HepG2 (cell line): ENCODE results near the gene HYAL2. TPM values are rescaled to one million over a fixed set of nuclear protein-coding genes. Genes with fewer than 3 reads are reported as not detected.
A peak's percentile ranks its signal among the peaks of the same experiment; 100 is the strongest.

Source experiments
- ARNTL ChIP-seq: sonication (generic); formaldehyde crosslinking; IDR thresholded peaks from 2 replicates; pipeline ENCODE4 v1.4.0; 2020; ENCODE audit warnings: mild to moderate bottlenecking, missing genetic modification reagents
- BCL6 ChIP-seq: IDR thresholded peaks from 2 replicates; pipeline ENCODE4 v1.6.1; 2016; ENCODE audit warnings: missing genetic modification reagents, missing compliant biosample characterization
- DMAP1 ChIP-seq: IDR thresholded peaks from 2 replicates; pipeline ENCODE4 v1.6.1; 2016
- ELF1 ChIP-seq: sonication (generic); formaldehyde crosslinking; IDR thresholded peaks from 2 replicates; pipeline ENCODE4 v1.4.0; 2020; ENCODE audit warnings: missing genetic modification reagents
- HDAC1 ChIP-seq: sonication (generic); formaldehyde crosslinking; IDR thresholded peaks from 2 replicates; pipeline ENCODE4 v1.5.1; 2020; ENCODE audit warnings: mild to moderate bottlenecking, missing genetic modification reagents
- NONO ChIP-seq, 2 experiments: fragments of 450-650 bp in 1 of 2; sonication (generic) in 1 of 2; formaldehyde crosslinking in 1 of 2; IDR thresholded peaks in 1 of 2; conservative IDR thresholded peaks in 1 of 2; 2 replicates each; pipeline versions ENCODE4 v1.6.1 to v1.8.0; 2017 to 2022; ENCODE audit warnings: mild to moderate bottlenecking in 1 of 2, missing genetic modification reagents in 1 of 2, moderate library complexity in 1 of 2
- SALL2 ChIP-seq: sonication (generic); formaldehyde crosslinking; IDR thresholded peaks from 2 replicates; pipeline ENCODE4 v1.8.1; 2023; ENCODE audit warnings: mild to moderate bottlenecking, missing genetic modification reagents, inconsistent platforms
- TBX3 ChIP-seq: fragments of 450-650 bp; IDR thresholded peaks from 2 replicates; pipeline ENCODE4 v1.6.1; 2017; ENCODE audit warnings: antibody characterized with exemption, mild to moderate bottlenecking, inconsistent platforms, borderline replicate concordance
- THAP9 ChIP-seq: sonication (generic); formaldehyde crosslinking; IDR thresholded peaks from 2 replicates; pipeline ENCODE4; 2020; ENCODE audit warnings: missing genetic modification reagents, mild to moderate bottlenecking, borderline replicate concordance
- ZFP36L1 ChIP-seq: sonication (generic); formaldehyde crosslinking; IDR thresholded peaks from 2 replicates; pipeline ENCODE4 v1.8.0; 2022; ENCODE audit warnings: mild to moderate bottlenecking, missing genetic modification reagents, moderate library complexity
- ZNF337 ChIP-seq: sonication (generic); formaldehyde crosslinking; IDR thresholded peaks from 2 replicates; pipeline ENCODE4 v1.5.1; 2020; ENCODE audit warnings: missing genetic modification reagents, low read depth, mild to moderate bottlenecking, borderline replicate concordance
- ZNF547 ChIP-seq: sonication (generic); formaldehyde crosslinking; IDR thresholded peaks from 2 replicates; pipeline ENCODE4 v1.5.1; 2020; ENCODE audit warnings: mild to moderate bottlenecking, missing genetic modification reagents
- ZNF563 ChIP-seq: sonication (generic); formaldehyde crosslinking; IDR thresholded peaks from 2 replicates; pipeline ENCODE4 v1.8.0; 2022; ENCODE audit warnings: mild to moderate bottlenecking, moderate library complexity, missing genetic modification reagents
- ZNF780A ChIP-seq: sonication (generic); formaldehyde crosslinking; IDR thresholded peaks from 2 replicates; pipeline ENCODE4 v1.8.0; 2022; ENCODE audit warnings: mild to moderate bottlenecking, missing genetic modification reagents, moderate library complexity
- ZNF788 ChIP-seq: sonication (generic); formaldehyde crosslinking; IDR thresholded peaks from 2 replicates; pipeline ENCODE4 v1.5.0; 2020; ENCODE audit warnings: mild to moderate bottlenecking, missing genetic modification reagents, borderline replicate concordance
- ZNF841 ChIP-seq: sonication (generic); formaldehyde crosslinking; IDR thresholded peaks from 2 replicates; pipeline ENCODE4 v1.8.1; 2023; ENCODE audit warnings: missing genetic modification reagents, borderline replicate concordance
- ZSCAN21 ChIP-seq: sonication (generic); formaldehyde crosslinking; IDR thresholded peaks from 2 replicates; pipeline ENCODE4 v1.8.0; 2022; ENCODE audit warnings: mild to moderate bottlenecking, missing genetic modification reagents, moderate library complexity, borderline replicate concordance
- ZSCAN9 ChIP-seq: IDR thresholded peaks from 2 replicates; pipeline ENCODE4 v1.6.1; 2016; ENCODE audit warnings: borderline replicate concordance
- polyA plus RNA-seq, 8 experiments: library from polyadenylated mRNA; depleted of rRNA in 3 of 8; stranded (reverse) in 7 of 8; unstranded in 1 of 8; fragments of >200 nt; fragmentation: Illumina TruSeq in 4 of 8; extraction: Trizol in 4 of 8; gene quantifications; 2 replicates each; pipeline versions ENCODE4 v1.2.1 to v1.2.3, GENCODE V29; 2011 to 2016; ENCODE audit warnings: low read depth in 4 of 8, missing spikeins in 1 of 8, mixed read lengths in 1 of 8; ENCODE audit not compliant: insufficient read depth in 1 of 8
- total RNA-seq, 5 experiments: library from RNA; depleted of rRNA; stranded (reverse); fragments of >200 nt; fragmentation: Illumina TruSeq; extraction: Trizol; gene quantifications; 2 replicates each; pipeline ENCODE4 v1.2.3, GENCODE V29; 2016; ENCODE audit warnings: low read depth in 1 of 5
- TF ChIP-seq, protein P1 (sequence below): IDR thresholded peaks from 2 replicates; pipeline ENCODE4 v1.6.1; 2016; ENCODE audit warnings: low read depth
- TF ChIP-seq, protein P2 (sequence below): sonication (generic); formaldehyde crosslinking; IDR thresholded peaks from 2 replicates; pipeline ENCODE4 v1.4.0; 2020; ENCODE audit warnings: missing genetic modification reagents

The HYAL2 gene
- total and polyA plus RNA-seq, 2 of the 13 experiments (the other 11 are each of a cell fraction or from before 2014, with no cell fraction given) = 76.2 to 102 TPM

GRCh38 chr3:50337175-50337861, 14.8 kb upstream of the HYAL2 start (continued):
- TF ChIP-seq ZNF841 (CRISPR knock-in tag) = peak; percentile 88
- TF ChIP-seq ZNF780A (CRISPR knock-in tag) = peak; percentile 92
- peak; percentile 37; the same call in 1 of the 2 replicates for TF ChIP-seq BCL6 (CRISPR knock-in tag)
- peak; percentile 5; the same call in 1 of the 2 replicates for TF ChIP-seq THAP9 (CRISPR knock-in tag)
- no peak for TF ChIP-seq NONO (IDR thresholded peaks at IDR 0.05)
- TF ChIP-seq NONO (CRISPR knock-in tag; conservative IDR thresholded peaks at IDR 0.05) = peak; percentile 92
- TF ChIP-seq HDAC1 (CRISPR knock-in tag) = peak; percentile 94
- peak; percentile 13; the same call in 1 of the 2 replicates for TF ChIP-seq ZSCAN9
- peak; percentile 84 for TF ChIP-seq SALL2
- TF ChIP-seq ZSCAN21 (CRISPR knock-in tag) = peak; percentile 68; the same call in 1 of the 2 replicates
- TF ChIP-seq ZNF337 (CRISPR knock-in tag) = no peak; the same call in 1 of the 2 replicates
- peak; percentile 77 for TF ChIP-seq ZFP36L1
- TF ChIP-seq ZNF563 (CRISPR knock-in tag) = peak; percentile 54; the same call in 1 of the 2 replicates
- TF ChIP-seq, protein P1, sequence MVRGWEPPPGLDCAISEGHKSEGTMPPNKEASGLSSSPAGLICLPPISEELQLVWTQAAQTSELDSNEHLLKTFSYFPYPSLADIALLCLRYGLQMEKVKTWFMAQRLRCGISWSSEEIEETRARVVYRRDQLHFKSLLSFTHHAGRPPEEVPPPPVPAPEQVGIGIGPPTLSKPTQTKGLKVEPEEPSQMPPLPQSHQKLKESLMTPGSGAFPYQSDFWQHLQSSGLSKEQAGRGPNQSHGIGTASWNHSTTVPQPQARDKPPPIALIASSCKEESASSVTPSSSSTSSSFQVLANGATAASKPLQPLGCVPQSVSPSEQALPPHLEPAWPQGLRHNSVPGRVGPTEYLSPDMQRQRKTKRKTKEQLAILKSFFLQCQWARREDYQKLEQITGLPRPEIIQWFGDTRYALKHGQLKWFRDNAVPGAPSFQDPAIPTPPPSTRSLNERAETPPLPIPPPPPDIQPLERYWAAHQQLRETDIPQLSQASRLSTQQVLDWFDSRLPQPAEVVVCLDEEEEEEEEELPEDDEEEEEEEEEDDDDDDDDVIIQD (CRISPR knock-in tag) = peak; percentile 43; the same call in 1 of the 2 replicates
- peak; percentile 78; the same call in 1 of the 2 replicates for TF ChIP-seq DMAP1 (CRISPR knock-in tag)
- TF ChIP-seq ZNF547 (CRISPR knock-in tag) = peak; percentile 85
- peak; percentile 93 for TF ChIP-seq ARNTL (CRISPR knock-in tag)
- TF ChIP-seq, protein P2, sequence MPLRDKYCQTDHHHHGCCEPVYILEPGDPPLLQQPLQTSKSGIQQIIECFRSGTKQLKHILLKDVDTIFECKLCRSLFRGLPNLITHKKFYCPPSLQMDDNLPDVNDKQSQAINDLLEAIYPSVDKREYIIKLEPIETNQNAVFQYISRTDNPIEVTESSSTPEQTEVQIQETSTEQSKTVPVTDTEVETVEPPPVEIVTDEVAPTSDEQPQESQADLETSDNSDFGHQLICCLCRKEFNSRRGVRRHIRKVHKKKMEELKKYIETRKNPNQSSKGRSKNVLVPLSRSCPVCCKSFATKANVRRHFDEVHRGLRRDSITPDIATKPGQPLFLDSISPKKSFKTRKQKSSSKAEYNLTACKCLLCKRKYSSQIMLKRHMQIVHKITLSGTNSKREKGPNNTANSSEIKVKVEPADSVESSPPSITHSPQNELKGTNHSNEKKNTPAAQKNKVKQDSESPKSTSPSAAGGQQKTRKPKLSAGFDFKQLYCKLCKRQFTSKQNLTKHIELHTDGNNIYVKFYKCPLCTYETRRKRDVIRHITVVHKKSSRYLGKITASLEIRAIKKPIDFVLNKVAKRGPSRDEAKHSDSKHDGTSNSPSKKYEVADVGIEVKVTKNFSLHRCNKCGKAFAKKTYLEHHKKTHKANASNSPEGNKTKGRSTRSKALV = peak; percentile 64
- TF ChIP-seq ELF1 (CRISPR knock-in tag) = no peak
- peak; percentile 42; the same call in 1 of the 2 replicates for TF ChIP-seq ZNF788 (CRISPR knock-in tag)
- TF ChIP-seq TBX3 = no peak; the same call in 1 of the 2 replicates
